Amniotic stem cell (primary cell): ENCODE results near the gene DOC2B.
"Not testable (repeated sequence)": the region's sequence is repeated elsewhere in the genome, so short reads cannot be mapped to it uniquely, and the experiment has no call there.

Source experiments
- DNase-seq: peaks from one replicate; lab custom pipeline; 2025; lab: John Stamatoyannopoulos, UW

DOC2B gene

DNA sequence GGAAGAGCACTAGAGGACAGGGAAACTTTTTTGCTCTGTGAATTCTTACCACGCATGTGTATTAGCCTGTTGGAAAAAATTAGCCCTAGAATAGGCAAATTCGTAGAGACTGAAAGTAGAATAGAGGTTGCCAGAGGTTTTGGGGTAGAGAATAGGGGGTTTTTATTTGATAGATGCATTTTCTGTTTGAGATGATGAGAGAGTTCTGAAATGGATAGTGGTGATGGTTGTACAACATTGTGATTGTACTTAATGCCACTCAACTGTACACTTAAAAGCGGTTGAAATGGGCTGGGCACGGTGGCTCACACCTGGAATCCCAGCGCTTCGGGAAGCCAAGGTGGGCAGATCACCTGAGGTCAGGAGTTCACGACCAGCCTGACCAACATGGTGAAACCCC is 8.0 kb upstream of the DOC2B start:
- no peak for DNase-seq

DNA sequence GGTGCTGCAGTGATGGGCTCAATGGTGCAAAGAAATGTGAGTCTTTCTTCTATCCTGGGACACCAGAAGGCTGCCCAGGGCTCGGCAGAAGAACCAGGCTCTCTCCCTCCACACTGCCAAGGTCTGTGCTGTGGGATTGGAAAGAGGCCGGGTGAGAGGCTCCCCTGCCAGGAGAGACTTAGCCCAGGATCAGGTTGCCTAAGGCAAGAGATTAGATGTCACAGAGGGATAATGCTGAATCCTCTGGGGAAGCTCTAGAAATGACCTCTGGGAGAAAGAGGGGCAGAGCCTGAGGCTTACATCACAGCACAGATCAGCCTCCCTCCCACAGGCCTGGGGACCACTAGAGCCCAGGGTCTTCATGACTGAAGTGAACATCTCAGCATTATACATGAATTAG is 5.7 kb upstream of the DOC2B start:
- DNase-seq, result no peak

DNA sequence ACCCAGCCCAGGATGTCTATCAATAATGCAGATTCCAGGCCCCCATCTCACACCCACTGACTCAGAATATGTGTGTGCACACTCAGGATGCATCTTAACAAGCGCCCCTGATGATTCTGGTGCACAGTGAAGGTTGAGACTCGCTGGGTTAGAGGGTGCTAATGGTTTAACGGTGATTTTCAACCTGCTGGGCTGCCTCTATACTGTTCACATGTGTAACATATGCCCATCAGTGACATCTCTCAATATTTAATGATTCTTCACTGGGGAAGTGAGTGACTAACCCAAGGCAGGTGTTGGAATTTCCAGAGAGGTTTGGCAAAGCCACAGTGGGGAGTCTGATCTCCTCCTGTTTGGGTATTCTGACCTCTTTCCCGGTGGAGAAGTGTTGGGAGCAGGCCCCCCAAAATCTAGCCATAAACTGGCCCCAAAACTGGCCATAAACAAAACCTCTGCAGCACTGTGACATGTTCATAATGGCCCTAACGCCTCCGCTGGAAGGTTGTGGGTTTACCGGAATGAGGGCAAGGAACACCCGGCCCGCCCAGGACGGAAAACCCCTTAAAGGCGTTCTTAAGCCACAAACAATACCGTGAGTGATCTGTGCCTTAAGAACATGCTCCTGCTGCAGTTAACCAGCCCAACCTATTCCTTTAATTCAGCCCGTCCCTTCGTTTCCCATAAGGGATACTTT is 4.1 kb upstream of the DOC2B start:
- DNase-seq, result no peak

GRCh38 chr17:183021-183420 is 1.6 kb upstream of the DOC2B start:
- no peak for DNase-seq

DNA sequence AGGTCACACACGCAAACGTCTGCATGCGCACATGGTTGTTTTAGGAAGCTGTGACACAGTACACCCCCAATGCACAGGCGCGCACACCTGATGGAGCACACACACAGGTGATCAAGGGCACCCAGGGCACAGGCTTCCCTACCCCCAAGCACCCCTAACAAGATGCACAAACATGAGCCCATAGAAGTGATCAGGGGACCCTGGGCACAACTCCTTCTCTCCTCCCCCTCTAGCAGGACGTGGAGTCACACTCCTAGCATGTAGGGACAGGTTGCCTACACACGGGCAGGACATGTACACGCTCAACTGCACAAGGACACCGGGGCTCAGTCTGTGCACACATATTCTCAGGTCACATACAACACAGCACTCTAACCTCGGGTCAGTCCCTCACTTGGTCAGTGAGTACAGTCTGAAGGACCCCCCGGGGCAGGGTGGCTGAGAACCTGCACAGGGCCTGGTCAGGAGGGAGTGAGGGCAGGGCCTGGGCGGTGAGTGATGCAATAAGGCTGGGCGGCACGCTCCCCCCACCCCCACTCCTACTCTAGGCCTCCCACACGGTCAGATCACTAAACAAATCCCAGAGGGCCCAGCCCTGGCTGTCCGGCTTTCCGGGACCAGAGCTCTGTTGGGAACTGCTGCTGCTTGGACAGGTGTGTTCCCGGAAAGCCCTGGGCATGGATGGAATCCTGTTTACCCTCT is 751 bp upstream of the DOC2B start:
- DNase-seq, result no peak

GRCh38 chr17:180381-181244 is 837 bp downstream of the DOC2B start:
- DNase-seq, result no peak

- DNase-seq, result no peak
These were observed 1.6 kb downstream of the DOC2B start for GRCh38 chr17:179781-180380.

- DNase-seq, result no peak
These were observed 2.4 kb downstream of the DOC2B start for GRCh38 chr17:179066-179432.

- DNase-seq, result no peak
These were observed 3.0 kb downstream of the DOC2B start for GRCh38 chr17:178292-179065.

DNA sequence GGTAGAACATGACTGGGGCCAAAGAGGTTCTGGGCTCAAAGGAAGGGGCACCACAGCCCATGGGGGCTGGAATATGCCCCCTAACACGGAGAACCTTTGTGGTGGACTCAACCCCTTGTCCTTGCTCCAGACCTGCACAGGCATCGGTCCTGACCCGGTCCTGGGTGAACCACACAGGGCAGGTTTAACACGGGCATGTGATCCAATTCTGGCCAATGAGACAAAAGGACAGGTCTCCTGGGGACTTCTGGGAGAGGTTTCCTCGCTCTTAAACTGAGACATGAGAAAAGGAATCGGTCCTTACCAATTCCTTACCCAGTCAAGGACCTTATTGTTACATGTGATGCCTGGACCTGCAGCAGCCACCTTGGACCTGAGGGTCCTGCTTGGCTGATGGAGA is 3.7 kb downstream of the DOC2B start:
- DNase-seq, result no peak

DNA sequence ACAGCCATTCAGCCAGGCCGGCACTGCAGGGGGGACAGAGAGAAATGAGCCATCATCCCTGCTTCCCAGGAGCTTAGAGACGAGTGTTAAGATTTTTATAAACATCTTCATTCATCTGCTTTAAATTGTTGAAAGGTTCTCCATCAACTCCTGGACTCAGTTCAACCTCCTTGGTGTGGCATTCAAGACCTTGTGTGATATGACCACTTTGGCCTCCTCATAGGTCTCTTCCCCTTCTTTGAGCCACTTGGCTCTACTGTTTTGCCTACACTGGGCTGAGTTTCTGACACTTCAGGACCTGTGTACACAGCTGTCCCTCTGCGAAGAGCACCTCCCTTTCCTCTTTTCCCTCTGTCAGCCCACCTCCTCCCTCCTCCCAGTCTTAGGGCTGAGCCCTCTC is 4.3 kb downstream of the DOC2B start:
- DNase-seq, result no peak

GRCh38 chr17:173166-173911 is 8.1 kb downstream of the DOC2B start:
- no peak for DNase-seq

DNA sequence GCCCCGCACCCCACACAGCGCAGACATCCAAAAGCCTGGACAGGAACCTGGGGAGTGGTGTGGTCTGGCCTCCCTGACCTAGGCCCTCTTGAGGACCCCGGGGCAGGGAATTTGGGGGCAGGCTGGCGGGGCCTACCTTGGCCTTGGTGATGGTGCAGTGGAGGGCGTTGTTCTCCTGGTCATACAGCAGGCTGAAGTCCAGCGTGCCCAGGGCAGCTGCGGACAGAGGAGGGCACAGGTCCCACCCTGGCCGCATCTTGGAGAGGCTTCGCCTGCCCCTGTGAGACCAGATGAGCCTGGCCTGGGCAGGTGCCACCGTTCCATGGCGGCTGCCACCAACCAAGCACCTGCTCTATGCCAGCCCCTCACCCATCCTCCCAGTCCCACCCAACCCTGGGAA is 9.0 kb downstream of the DOC2B start:
- no peak for DNase-seq

- no peak for DNase-seq
These were observed 9.6 kb downstream of the DOC2B start for GRCh38 chr17:171871-172270.

GRCh38 chr17:170130-170670 is 11.2 kb downstream of the DOC2B start:
- DNase-seq, result no peak

DNA sequence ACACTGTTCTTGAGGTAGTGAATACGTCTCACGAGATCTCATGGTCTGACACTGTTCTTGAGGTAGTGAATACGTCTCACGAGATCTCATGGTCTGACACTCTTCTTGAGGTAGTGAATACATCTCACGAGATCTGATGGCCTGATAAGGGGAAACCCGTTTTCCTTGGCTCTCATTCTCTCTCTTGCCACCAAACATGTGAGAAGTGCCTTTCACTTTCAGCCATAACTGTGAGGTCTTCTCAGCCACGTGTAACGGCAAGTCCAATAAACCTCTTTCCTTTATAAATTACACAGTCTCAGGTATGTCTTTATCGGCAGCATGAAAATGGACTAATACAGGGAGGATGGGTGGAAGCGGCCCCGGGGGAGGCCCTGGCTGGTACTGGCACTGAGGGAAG is 12.8 kb downstream of the DOC2B start:
- DNase-seq, result not testable (repeated sequence)

DNA sequence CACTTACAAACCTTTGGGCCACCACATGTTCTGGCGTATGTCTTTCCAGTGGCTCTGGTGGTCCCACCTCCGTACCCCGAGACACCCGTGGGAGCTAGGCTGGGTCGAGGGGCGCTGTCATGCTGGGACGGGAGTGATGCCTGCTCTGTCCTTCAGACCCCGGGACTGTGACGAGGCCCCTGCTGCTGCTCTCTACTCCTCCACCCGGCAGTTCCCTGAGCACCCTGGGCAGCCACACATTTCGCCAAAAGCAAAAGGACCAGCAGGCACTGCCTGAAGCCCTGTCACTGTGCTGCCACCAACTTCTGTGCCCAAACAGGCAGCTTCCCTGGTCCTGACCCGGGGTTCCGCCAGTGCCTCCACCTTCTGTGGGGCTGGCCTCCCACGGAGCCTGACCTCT is 15.5 kb downstream of the DOC2B start:
- no peak for DNase-seq

DNA sequence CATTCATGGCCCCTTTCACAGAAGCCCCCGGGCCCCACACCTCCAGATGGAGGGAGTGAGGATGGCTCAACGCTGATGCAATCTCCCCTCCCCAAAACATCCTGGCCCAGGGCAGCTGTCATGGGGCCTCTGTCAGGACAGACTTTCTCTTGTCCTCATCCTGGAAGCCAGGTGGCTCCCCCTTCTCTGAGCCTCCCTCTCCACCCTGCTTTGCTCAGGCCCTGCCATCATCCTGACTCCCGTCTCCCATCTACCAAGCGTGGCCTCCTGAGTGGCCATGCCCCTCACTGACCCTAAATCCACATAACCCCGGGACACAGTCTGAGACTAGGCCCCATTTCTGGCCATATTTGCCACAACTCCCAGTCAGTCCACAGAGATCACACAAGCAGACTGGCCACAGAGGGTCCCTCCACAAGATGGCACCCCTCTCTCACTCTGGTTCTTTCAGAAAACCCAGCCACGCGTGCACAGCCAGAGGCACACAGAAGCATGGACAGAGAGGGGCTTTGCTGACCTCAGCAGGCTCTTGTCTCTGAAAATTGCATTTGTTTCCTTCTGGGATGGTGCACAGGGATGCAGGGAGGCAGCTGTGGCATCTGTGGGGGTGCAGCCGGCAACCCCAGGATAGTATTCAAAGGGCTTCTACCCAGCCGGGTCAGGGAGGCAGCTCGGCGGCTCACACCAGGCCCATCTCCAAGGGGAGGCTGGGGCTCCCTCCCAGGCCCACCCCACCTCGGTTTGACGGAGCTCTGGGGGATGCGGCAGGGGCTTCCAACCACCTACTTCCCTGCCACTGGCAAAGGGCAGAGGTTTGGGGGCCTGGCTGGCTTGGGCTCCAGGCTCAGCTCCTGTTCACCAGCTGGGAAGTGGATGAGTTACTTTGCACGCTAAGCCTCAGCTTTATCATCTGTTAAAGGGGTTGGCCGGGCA is 16.9 kb downstream of the DOC2B start:
- DNase-seq, result no peak

DNA sequence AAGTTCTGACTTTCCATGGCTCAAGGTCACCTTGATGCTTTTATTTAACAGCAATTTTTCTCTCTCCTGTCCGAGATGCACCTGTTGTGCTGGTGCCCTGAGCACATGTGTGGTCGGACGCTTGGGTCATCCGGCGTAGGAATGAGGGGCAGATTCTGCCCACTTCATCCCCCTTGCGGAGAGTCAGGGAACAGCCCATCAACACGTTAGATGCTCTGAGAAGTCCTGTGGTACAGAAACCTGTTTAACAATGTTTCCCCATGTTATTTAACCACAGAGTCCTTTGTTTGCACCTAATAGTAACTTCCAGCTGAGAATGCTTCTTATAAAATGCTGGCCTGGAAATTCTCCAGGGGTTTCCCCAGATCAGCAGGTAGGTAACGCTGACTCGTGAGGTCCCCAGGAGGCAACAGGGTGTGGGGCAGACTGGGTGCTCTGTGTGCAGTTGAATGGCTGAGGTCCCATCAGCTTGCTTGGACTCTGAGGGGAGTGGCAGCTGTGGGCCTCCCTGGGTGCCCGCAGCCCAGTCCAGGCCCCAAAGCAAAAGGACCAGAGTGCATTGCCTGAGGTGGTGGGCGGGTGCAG is 17.8 kb downstream of the DOC2B start:
- DNase-seq, result no peak
